AG04450 (cell line): ENCODE measurements around the gene VWF. TPM values are rescaled to one million over a fixed set of nuclear protein-coding genes. Genes with fewer than 3 reads are reported as not detected.

ENCODE experiments used
- CTCF ChIA-PET: fragments of 300-600, 350-600 bp; formaldehyde crosslinking; extraction: SDS; loops from one replicate; lab custom pipeline; 2022; ENCODE audit warnings: antibody characterized with exemption, inconsistent platforms; lab: Charles Lee
- POLR2A ChIA-PET: fragments of 350-600 bp; formaldehyde crosslinking; extraction: SDS; loops from one replicate; lab custom pipeline; 2021; ENCODE audit warnings: antibody characterized with exemption, inconsistent platforms; lab: Yijun Ruan, JAX
- DNase-seq: peaks from one replicate; pipeline ENCODE4 v3.0.0-alpha.2; 2011; ENCODE audit warnings: low read depth, low spot score
- H3K27ac ChIP-seq: one replicate; pipeline ENCODE4 v1.5.1; 2012; ENCODE audit warnings: low read depth, low read length, control low read depth
- H3K27me3 ChIP-seq: one replicate; pipeline ENCODE4 v1.6.0; 2012; ENCODE audit warnings: low read length; ENCODE audit not compliant: control insufficient read depth, insufficient read depth
- H3K4me3 ChIP-seq: 2 replicates; pipeline ENCODE4 v1.5.1; 2011; ENCODE audit warnings: mild to moderate bottlenecking, low read depth, low read length, control low read depth
- H3K9me3 ChIP-seq: 2 replicates; pipeline ENCODE4 v1.5.1; 2012; ENCODE audit warnings: low read length; ENCODE audit not compliant: control insufficient read depth, insufficient read depth
- polyA plus RNA-seq: library from polyadenylated mRNA; depleted of rRNA; stranded (reverse); fragments of >200 nt; gene quantifications from 2 replicates; pipeline ENCODE4 v1.2.3, GENCODE V29; 2011
- TF ChIP-seq, protein P1 (sequence below): IDR thresholded peaks from 2 replicates; pipeline ENCODE4 v1.5.1; 2011; ENCODE audit warnings: low read depth, low read length, control low read depth, inconsistent platforms

VWF gene
- polyA plus RNA-seq, 1 experiment = 0.35 TPM

DNA sequence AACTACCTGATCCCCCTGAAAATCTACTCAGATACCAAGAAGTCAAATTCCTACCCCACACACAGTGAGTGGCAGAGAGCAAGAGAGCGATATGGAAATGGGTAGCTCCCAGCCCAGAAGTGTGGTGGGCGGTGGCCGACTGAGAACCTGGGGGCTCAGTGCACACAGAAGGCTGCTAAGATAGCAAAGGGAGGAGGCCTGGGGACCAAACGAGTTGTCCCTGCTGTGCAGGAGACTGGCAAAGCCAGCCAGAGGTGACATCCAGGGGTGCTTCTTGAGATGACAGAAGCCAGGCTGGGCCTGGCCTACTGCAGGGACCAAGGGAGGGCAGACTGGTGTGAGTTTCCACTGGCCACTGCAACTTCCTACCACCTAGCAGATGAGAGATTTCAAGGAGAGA is 52.9 kb downstream of the VWF start:
- no peak for DNase-seq
- no peaks in the 10 kb centered on the region for H3K9me3 ChIP-seq
- ChIA-PET POLR2A (interaction anchor here (1.2 to 1.6 kb wide), 2 partner anchors 13 to 19 kb away, joined by 4 read pairs; no protein-coding TSS in a partner anchor), CTCF (interaction anchor here (4.9 kb wide), 1 partner anchor 213 kb away, joined by 23 read pairs; no protein-coding TSS in a partner anchor)
- H3K4me3 ChIP-seq = no peak overlapping the region
- no peak overlapping the region for H3K27ac ChIP-seq
- no peaks in the 10 kb centered on the region for H3K27me3 ChIP-seq
- TF ChIP-seq, protein P1, sequence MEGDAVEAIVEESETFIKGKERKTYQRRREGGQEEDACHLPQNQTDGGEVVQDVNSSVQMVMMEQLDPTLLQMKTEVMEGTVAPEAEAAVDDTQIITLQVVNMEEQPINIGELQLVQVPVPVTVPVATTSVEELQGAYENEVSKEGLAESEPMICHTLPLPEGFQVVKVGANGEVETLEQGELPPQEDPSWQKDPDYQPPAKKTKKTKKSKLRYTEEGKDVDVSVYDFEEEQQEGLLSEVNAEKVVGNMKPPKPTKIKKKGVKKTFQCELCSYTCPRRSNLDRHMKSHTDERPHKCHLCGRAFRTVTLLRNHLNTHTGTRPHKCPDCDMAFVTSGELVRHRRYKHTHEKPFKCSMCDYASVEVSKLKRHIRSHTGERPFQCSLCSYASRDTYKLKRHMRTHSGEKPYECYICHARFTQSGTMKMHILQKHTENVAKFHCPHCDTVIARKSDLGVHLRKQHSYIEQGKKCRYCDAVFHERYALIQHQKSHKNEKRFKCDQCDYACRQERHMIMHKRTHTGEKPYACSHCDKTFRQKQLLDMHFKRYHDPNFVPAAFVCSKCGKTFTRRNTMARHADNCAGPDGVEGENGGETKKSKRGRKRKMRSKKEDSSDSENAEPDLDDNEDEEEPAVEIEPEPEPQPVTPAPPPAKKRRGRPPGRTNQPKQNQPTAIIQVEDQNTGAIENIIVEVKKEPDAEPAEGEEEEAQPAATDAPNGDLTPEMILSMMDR = no peak

DNA sequence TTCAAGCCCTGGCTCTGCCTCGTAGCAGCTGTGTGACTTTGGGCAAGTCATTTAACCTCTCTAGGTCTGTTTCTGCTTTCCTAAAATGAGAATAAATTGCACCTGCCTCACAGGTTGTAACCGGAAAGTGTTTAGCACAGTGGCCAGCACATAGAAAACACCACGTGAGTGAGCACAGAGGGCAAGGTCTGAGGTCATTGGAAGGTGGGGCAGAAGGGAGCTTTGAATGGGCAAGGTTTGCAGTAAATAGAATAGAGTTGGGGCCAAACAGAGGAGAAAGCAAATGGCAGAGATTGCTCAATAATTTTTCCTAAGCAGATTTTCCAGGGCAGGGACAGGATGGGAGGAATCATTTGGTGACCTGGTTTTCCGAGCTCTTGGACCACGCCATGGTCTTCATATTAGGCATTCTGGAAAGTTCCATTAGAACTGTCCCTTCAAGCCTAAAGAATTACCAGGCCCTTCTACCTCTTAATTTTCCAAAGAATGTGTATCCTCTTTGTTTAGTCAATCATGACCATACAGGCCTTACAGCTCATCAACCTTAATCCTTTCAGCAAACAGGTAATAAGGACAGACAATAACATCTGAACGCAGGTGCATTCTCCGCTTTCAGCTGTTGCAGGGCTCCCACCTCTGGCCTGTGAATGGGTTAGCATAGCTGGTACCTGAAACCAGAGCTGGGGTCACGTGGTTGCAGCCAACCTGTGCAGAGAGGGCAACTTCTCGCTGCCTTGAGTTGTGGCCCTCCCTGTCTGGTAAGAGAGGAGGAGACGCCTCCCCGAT is 53.8 kb downstream of the VWF start:
- ChIA-PET POLR2A (no interaction called here), CTCF (interaction anchor here (0.9 to 4.9 kb wide), 3 partner anchors 125 to 214 kb away, joined by 3 to 23 read pairs (median 8); no protein-coding TSS in a partner anchor)
- no peak overlapping the region for H3K27ac ChIP-seq
- H3K27me3 ChIP-seq = no peaks in the 10 kb centered on the region
- no peaks in the 10 kb centered on the region; the same call in 1 of the 2 replicates for H3K9me3 ChIP-seq
- TF ChIP-seq, protein P1 = no peak
- DNase-seq = no peak
- no peak overlapping the region for H3K4me3 ChIP-seq

DNA sequence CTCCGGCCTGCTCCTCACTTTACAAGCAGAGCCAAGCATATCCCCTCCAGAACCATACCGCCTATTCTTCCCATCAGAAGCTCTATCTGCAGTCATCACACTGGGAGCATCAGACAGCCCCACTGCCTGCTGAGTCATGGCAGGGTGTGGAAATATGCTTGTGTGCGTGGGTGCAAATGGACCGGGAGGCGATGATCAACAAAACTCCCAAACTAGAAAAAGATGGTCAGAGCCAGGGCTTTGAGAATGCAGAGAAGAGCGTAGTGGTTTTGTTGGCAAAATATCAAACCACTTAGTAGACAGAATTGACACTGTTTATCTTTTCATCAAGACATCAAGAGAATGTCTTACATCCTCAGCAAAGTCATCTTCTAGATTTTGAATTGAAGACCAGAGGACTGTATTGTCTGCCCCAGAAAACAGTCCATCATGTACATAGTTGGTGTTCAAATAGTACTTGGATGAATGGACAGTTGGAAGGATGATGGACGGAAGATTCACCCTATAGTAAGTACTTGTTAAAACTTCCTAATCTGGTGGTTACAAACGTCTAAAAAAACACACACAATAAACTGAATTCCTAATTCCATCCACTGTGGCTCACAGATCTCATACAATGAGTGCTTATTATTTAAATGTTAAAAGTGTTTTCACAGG is 54.9 kb downstream of the VWF start:
- Histone ChIP-seq H3K27me3 (no peaks in the 10 kb centered on the region), H3K27ac (peak overlapping the region; percentile 82), H3K9me3 (no peaks in the 10 kb centered on the region; the same call in 1 of the 2 replicates), H3K4me3 (no peak overlapping the region)
- CTCF ChIA-PET = interaction anchor here (1.0 to 4.9 kb wide), 4 partner anchors 126 to 822 kb away, joined by 3 to 23 read pairs (median 10); no protein-coding TSS in a partner anchor
- peak; percentile 89 for DNase-seq
- TF ChIP-seq, protein P1 = no peak
- POLR2A ChIA-PET = interaction anchor here (0.9 to 1.0 kb wide), 2 partner anchors 15 to 23 kb away, joined by 3 read pairs; no protein-coding TSS in a partner anchor

DNA sequence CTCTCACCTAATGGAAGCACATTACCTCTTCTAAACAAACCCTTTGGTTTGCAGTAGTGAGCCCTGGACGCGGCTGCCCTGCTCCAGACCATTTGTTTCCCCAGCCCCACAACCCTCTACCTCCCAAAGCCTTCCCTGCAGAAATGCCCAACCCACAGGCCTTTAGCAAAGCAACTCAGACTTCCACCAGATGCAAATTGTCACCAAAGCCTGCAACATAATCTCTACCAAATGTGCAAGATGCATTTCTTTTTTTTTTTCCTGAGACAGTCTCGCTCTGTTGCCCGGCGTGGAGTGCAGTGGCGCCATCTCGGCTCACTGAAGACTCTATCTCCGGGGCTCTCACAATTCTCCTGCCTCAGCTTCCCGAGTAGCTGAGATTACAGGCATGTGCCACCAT is 56.2 kb downstream of the VWF start:
- H3K27ac ChIP-seq = peak overlapping the region; percentile 82
- H3K9me3 ChIP-seq = no peaks in the 10 kb centered on the region; the same call in 1 of the 2 replicates
- CTCF ChIA-PET = interaction anchor here (3.0 to 4.9 kb wide), 2 partner anchors 127 to 216 kb away, joined by 12 to 23 read pairs; no protein-coding TSS in a partner anchor
- no peaks in the 10 kb centered on the region for H3K27me3 ChIP-seq
- TF ChIP-seq, protein P1 = no peak
- no peak for DNase-seq
- POLR2A ChIA-PET = no interaction called here
- no peak overlapping the region for H3K4me3 ChIP-seq
